CD4-positive, alpha-beta memory T cell (primary cell): ENCODE data around the gene PLA2G12A. TPM values are rescaled to one million over a fixed set of nuclear protein-coding genes. Genes with fewer than 3 reads are reported as not detected.
A peak's percentile ranks its signal among the peaks of the same experiment; 100 is the strongest.
"Not testable (repeated sequence)": the region's sequence is repeated elsewhere in the genome, so short reads cannot be mapped to it uniquely, and the experiment has no call there.

Experiments used
- CTCF ChIA-PET: fragments of 350-600 bp; sonication (Branson Sonifier 250); formaldehyde crosslinking; loops from one replicate; lab custom pipeline; 2021; ENCODE audit warnings: inconsistent platforms; ENCODE audit not compliant: partially characterized antibody; lab: Charles Lee
- POLR2A ChIA-PET: fragments of 350-600 bp; sonication (Branson Sonifier 250); formaldehyde crosslinking; loops from one replicate; lab custom pipeline; 2021; ENCODE audit not compliant: partially characterized antibody; lab: Charles Lee
- DNase-seq, 5 donors: peaks; one replicate each; pipeline versions ENCODE4 v3.0.0 to v3.0.0-alpha.2; 2020 to 2022; ENCODE audit warnings: mixed read lengths in 1 of 5
- H3K27ac ChIP-seq: one replicate; pipeline ENCODE4 v1.7.0; 2013; ENCODE audit warnings: low read depth, low read length
- H3K27me3 ChIP-seq: 2 replicates; pipeline ENCODE4 v1.7.0; 2013; ENCODE audit warnings: mild to moderate bottlenecking, low read length, moderate library complexity; ENCODE audit not compliant: insufficient read depth
- H3K36me3 ChIP-seq: 2 replicates; pipeline ENCODE4 v1.7.0; 2013; ENCODE audit warnings: mild to moderate bottlenecking, low read length, moderate library complexity; ENCODE audit not compliant: insufficient read depth
- H3K4me1 ChIP-seq: 2 replicates; pipeline ENCODE4 v1.7.0; 2013; ENCODE audit warnings: mild to moderate bottlenecking, low read length, moderate library complexity; ENCODE audit not compliant: insufficient read depth
- H3K4me3 ChIP-seq, 2 donors: one replicate each; pipeline ENCODE4 v1.7.0; 2013; ENCODE audit warnings: low read length in 2 of 2, mild to moderate bottlenecking in 1 of 2
- H3K9me3 ChIP-seq, 2 donors: one replicate each; pipeline ENCODE4 v1.7.0; 2013; ENCODE audit warnings: low read length in 2 of 2, control low read depth in 1 of 2; ENCODE audit not compliant: control insufficient read depth in 1 of 2
- H3K27ac Mint-ChIP-seq, 7 donors: one replicate each; pipeline ENCODE4 v1.8.0; 2020 to 2021; ENCODE audit warnings: mixed read lengths in 7 of 7, mild to moderate bottlenecking in 6 of 7, inconsistent platforms in 3 of 7, moderate library complexity in 3 of 7
- H3K27me3 Mint-ChIP-seq, 2 donors: one replicate each; pipeline ENCODE4 v1.8.0; 2020 to 2021; ENCODE audit warnings: mixed read lengths in 2 of 2
- H3K36me3 Mint-ChIP-seq, 2 donors: one replicate each; pipeline ENCODE4 v1.8.0; 2020 to 2021; ENCODE audit warnings: mixed read lengths in 2 of 2, inconsistent platforms in 1 of 2, mild to moderate bottlenecking in 1 of 2
- H3K4me1 Mint-ChIP-seq, 4 donors: one replicate each; pipeline ENCODE4 v1.8.0; 2020 to 2021; ENCODE audit warnings: mixed read lengths in 4 of 4, mild to moderate bottlenecking in 1 of 4
- H3K4me3 Mint-ChIP-seq, 8 donors: one replicate each; pipeline ENCODE4 v1.8.0; 2020 to 2021; ENCODE audit warnings: mixed read lengths in 8 of 8, mild to moderate bottlenecking in 7 of 8, moderate library complexity in 6 of 8, inconsistent platforms in 3 of 8
- H3K9me3 Mint-ChIP-seq, 8 donors: one replicate each; pipeline ENCODE4 v1.8.0; 2020 to 2021; ENCODE audit warnings: mixed read lengths in 8 of 8, mild to moderate bottlenecking in 5 of 8, inconsistent platforms in 3 of 8, moderate library complexity in 1 of 8
- intact Hi-C: fragments of 100-400 bp; cut with micrococcal nuclease; formaldehyde crosslinking; loops from one replicate; pipeline ENCODE4 v1.15.1; 2023
- polyA plus RNA-seq, 2 donors: library from polyadenylated mRNA; unstranded; fragments of 300-500 nt; fragmentation: Illumina TruSeq; gene quantifications; one replicate each; pipeline ENCODE4 v1.2.3, GENCODE V29; 2021
- total RNA-seq, 2 experiments: library from RNA; stranded (reverse); gene quantifications; one replicate each; pipeline ENCODE4 v1.2.3, GENCODE V29; 2021

Gene PLA2G12A
- total and polyA plus RNA-seq, 4 experiments from 2014 or later = 15.7 to 64.8 (median 25.6) TPM

- Mint-ChIP-seq H3K27ac (peak overlapping the region in 6 of 7 donors; percentile 2 to 79 (median 47)), H3K4me1 (peaks cover 15 to 39% (median 24%) of the 10 kb centered on the region in 4 donors), H3K36me3 (peaks cover 59 to 62% of the 10 kb centered on the region in 2 donors), H3K4me3 (peak overlapping the region in 1 of 8 donors; percentile 35), H3K27me3 (no peaks in the 10 kb centered on the region), H3K9me3 (no peaks in the 10 kb centered on the region)
- Histone ChIP-seq H3K36me3 (peaks cover 14% of the 10 kb centered on the region), H3K27ac (no peak overlapping the region), H3K9me3 (no peaks in the 10 kb centered on the region), H3K4me1 (peaks cover 7% of the 10 kb centered on the region), H3K27me3 (no peaks in the 10 kb centered on the region), H3K4me3 (no peak overlapping the region)
- no peak for DNase-seq
- ChIA-PET CTCF (interaction anchor here (2.0 kb wide), 1 partner anchor 19 kb away, joined by 6 read pairs; no protein-coding TSS in a partner anchor), POLR2A (interaction anchor here (1.1 kb wide), 1 partner anchor 123 kb away, joined by 3 read pairs; the partner anchor contains the start of gene MCUB)
- intact Hi-C loops = no loop called here
These were observed 47.0 kb downstream of the PLA2G12A start for GRCh38 chr4:109682875-109683274.

GRCh38 chr4:109678925-109679324 is 50.9 kb downstream of the PLA2G12A start:
- H3K27me3 Mint-ChIP-seq, intact Hi-C loops, H3K4me1 ChIP-seq, H3K27me3 ChIP-seq, CTCF ChIA-PET, H3K36me3 ChIP-seq, H3K4me3 Mint-ChIP-seq, H3K27ac Mint-ChIP-seq, H3K4me3 ChIP-seq, H3K9me3 Mint-ChIP-seq, H3K9me3 ChIP-seq, POLR2A ChIA-PET, DNase-seq, H3K27ac ChIP-seq: not testable (repeated sequence)
- H3K36me3 Mint-ChIP-seq = peaks cover 45 to 51% of the 10 kb centered on the region in 2 donors
- peaks cover 21 to 57% (median 33%) of the 10 kb centered on the region in 4 donors for H3K4me1 Mint-ChIP-seq

GRCh38 chr4:109678472-109678871 is 51.4 kb downstream of the PLA2G12A start:
- H3K4me3 ChIP-seq, H3K27ac ChIP-seq, intact Hi-C loops, H3K27ac Mint-ChIP-seq, H3K4me1 ChIP-seq, H3K9me3 Mint-ChIP-seq, DNase-seq, POLR2A ChIA-PET, CTCF ChIA-PET, H3K27me3 ChIP-seq, H3K27me3 Mint-ChIP-seq, H3K36me3 ChIP-seq, H3K9me3 ChIP-seq, H3K4me3 Mint-ChIP-seq: not testable (repeated sequence)
- Mint-ChIP-seq H3K4me1 (peaks cover 21 to 54% (median 35%) of the 10 kb centered on the region in 4 donors), H3K36me3 (peaks cover 46 to 52% of the 10 kb centered on the region in 2 donors)

- ChIA-PET POLR2A (no interaction called here), CTCF (interaction anchor here (1.5 kb wide), 1 partner anchor 116 kb away, joined by 4 read pairs; no protein-coding TSS in a partner anchor)
- H3K9me3 Mint-ChIP-seq = no peaks in the 10 kb centered on the region
- H3K4me3 ChIP-seq = no peak overlapping the region
- peaks cover 34 to 46% of the 10 kb centered on the region in 2 donors for H3K36me3 Mint-ChIP-seq
- H3K36me3 ChIP-seq = no peaks in the 10 kb centered on the region
- no peak for DNase-seq
- H3K27ac ChIP-seq = no peak overlapping the region
- no peaks in the 10 kb centered on the region for H3K9me3 ChIP-seq
- H3K27me3 Mint-ChIP-seq = no peaks in the 10 kb centered on the region
- H3K27me3 ChIP-seq = no peaks in the 10 kb centered on the region
- peaks cover 7% of the 10 kb centered on the region for H3K4me1 ChIP-seq
- H3K4me1 Mint-ChIP-seq = peaks cover 19 to 45% (median 27%) of the 10 kb centered on the region in 4 donors
- peak overlapping the region in 6 of 7 donors; percentile 11 to 77 (median 58) for H3K27ac Mint-ChIP-seq
- H3K4me3 Mint-ChIP-seq = no peak overlapping the region
- intact Hi-C loops = no loop called here
These were observed 53.0 kb downstream of the PLA2G12A start for GRCh38 chr4:109676886-109677285.

GRCh38 chr4:109675843-109676242 is 54.0 kb downstream of the PLA2G12A start:
- Histone ChIP-seq H3K9me3 (no peaks in the 10 kb centered on the region), H3K4me3 (no peak overlapping the region), H3K27me3 (no peaks in the 10 kb centered on the region), H3K4me1 (no peaks in the 10 kb centered on the region), H3K36me3 (no peaks in the 10 kb centered on the region), H3K27ac (no peak overlapping the region)
- ChIA-PET CTCF (interaction anchor here (1.1 kb wide), 1 partner anchor 28 kb away, joined by 3 read pairs; no protein-coding TSS in a partner anchor), POLR2A (no interaction called here)
- H3K36me3 Mint-ChIP-seq = peaks cover 36 to 48% of the 10 kb centered on the region in 2 donors
- H3K27ac Mint-ChIP-seq = peak overlapping the region in 5 of 7 donors; percentile 44 to 87 (median 55)
- H3K4me1 Mint-ChIP-seq = peaks cover 14 to 42% (median 31%) of the 10 kb centered on the region in 4 donors
- H3K4me3 Mint-ChIP-seq = no peak overlapping the region
- H3K9me3 Mint-ChIP-seq = peaks cover 0 to 10% (median 5%) of the 10 kb centered on the region in 8 donors
- intact Hi-C loops = no loop called here
- DNase-seq = no peak
- H3K27me3 Mint-ChIP-seq = no peaks in the 10 kb centered on the region

- H3K27ac Mint-ChIP-seq = peak overlapping the region in 4 of 7 donors; percentile 18 to 68 (median 48)
- Histone ChIP-seq H3K4me3 (no peak overlapping the region), H3K27ac (no peak overlapping the region), H3K36me3 (no peaks in the 10 kb centered on the region), H3K9me3 (no peaks in the 10 kb centered on the region), H3K27me3 (no peaks in the 10 kb centered on the region), H3K4me1 (no peaks in the 10 kb centered on the region)
- CTCF ChIA-PET = interaction anchor here (1.1 kb wide), 1 partner anchor 29 kb away, joined by 3 read pairs; no protein-coding TSS in a partner anchor
- H3K27me3 Mint-ChIP-seq = no peaks in the 10 kb centered on the region
- H3K4me1 Mint-ChIP-seq = peaks cover 10 to 36% (median 25%) of the 10 kb centered on the region in 4 donors
- intact Hi-C loops = no loop called here
- peaks cover 0 to 11% (median 5%) of the 10 kb centered on the region in 8 donors for H3K9me3 Mint-ChIP-seq
- POLR2A ChIA-PET = no interaction called here
- DNase-seq = no peak
- H3K36me3 Mint-ChIP-seq = peaks cover 33 to 45% of the 10 kb centered on the region in 2 donors
- H3K4me3 Mint-ChIP-seq = no peak overlapping the region
These were observed 54.7 kb downstream of the PLA2G12A start for GRCh38 chr4:109675181-109675580.

- Histone ChIP-seq H3K27ac (no peak overlapping the region), H3K36me3 (no peaks in the 10 kb centered on the region), H3K4me3 (no peak overlapping the region), H3K4me1 (peaks cover 12% of the 10 kb centered on the region), H3K9me3 (no peaks in the 10 kb centered on the region), H3K27me3 (no peaks in the 10 kb centered on the region)
- Mint-ChIP-seq H3K4me3 (no peak overlapping the region), H3K9me3 (peaks cover 0 to 11% (median 5%) of the 10 kb centered on the region in 8 donors), H3K27me3 (no peaks in the 10 kb centered on the region), H3K27ac (peak overlapping the region in 1 of 7 donors; percentile 30), H3K4me1 (peaks cover 20 to 51% (median 37%) of the 10 kb centered on the region in 4 donors), H3K36me3 (peaks cover 34 to 48% of the 10 kb centered on the region in 2 donors)
- no peak for DNase-seq
- POLR2A ChIA-PET = interaction anchor here (0.6 kb wide), 1 partner anchor 16 kb away, joined by 4 read pairs; no protein-coding TSS in a partner anchor
- intact Hi-C loops = no loop called here
- CTCF ChIA-PET = no interaction called here
These were observed 56.6 kb downstream of the PLA2G12A start for GRCh38 chr4:109673303-109673702.
